Tibial artery (tissue), 4 donors: ENCODE measurements around the gene CLEC17A.
"Not testable (repeated sequence)": the region's sequence is repeated elsewhere in the genome, so short reads cannot be mapped to it uniquely, and the experiment has no call there.

ENCODE experiments used
- DNase-seq, 2 donors: peaks; one replicate each; pipeline ENCODE4 v3.0.0-alpha.2; 2019
- H3K27ac ChIP-seq, 2 donors: fragments of 200-600 bp; sonication (generic) in 1 of 2; 1 replicate in 1 of 2; 2 replicates in 1 of 2; pipeline ENCODE4 v1.5.1; 2018 to 2019; ENCODE audit warnings: mild to moderate bottlenecking in 1 of 2
- H3K27me3 ChIP-seq, 2 donors: fragments of 200-600 bp; sonication (generic) in 1 of 2; one replicate each; pipeline versions ENCODE4 v1.5.1 to v1.6.0; 2016 to 2019
- H3K36me3 ChIP-seq, 3 donors: fragments of 200-600 bp; sonication (generic) in 2 of 3; one replicate each; pipeline ENCODE4 v1.5.1; 2016 to 2019; ENCODE audit warnings: mild to moderate bottlenecking in 2 of 3
- H3K4me1 ChIP-seq, 4 donors: fragments of 200-600 bp; sonication (generic) in 2 of 4; 1 replicate in 3 of 4; 2 replicates in 1 of 4; pipeline ENCODE4 v1.5.1; 2016 to 2019
- H3K4me3 ChIP-seq, 2 donors: fragments of 200-600 bp; sonication (generic) in 1 of 2; 1 replicate in 1 of 2; 2 replicates in 1 of 2; pipeline ENCODE4 v1.5.1; 2018 to 2019; ENCODE audit warnings: mild to moderate bottlenecking in 2 of 2
- H3K9me3 ChIP-seq, 3 donors: fragments of 200-600 bp; sonication (generic) in 1 of 3; one replicate each; pipeline ENCODE4 v1.5.1; 2016 to 2019
- intact Hi-C: fragments of 100-400 bp; cut with DNase I; formaldehyde crosslinking; loops from one replicate; pipeline ENCODE4 v1.15.0; 2023; ENCODE audit warnings: low total_unique reads
- TF ChIP-seq, protein P1 (sequence below), 2 experiments: fragments of 200-600 bp in 1 of 2; fragments of 450-650 bp in 1 of 2; IDR thresholded peaks; one replicate each; pipeline ENCODE4 v1.5.1; 2017 to 2019; ENCODE audit warnings: antibody characterized with exemption in 2 of 2, mild to moderate bottlenecking in 1 of 2, moderate library complexity in 1 of 2

CLEC17A gene

DNA sequence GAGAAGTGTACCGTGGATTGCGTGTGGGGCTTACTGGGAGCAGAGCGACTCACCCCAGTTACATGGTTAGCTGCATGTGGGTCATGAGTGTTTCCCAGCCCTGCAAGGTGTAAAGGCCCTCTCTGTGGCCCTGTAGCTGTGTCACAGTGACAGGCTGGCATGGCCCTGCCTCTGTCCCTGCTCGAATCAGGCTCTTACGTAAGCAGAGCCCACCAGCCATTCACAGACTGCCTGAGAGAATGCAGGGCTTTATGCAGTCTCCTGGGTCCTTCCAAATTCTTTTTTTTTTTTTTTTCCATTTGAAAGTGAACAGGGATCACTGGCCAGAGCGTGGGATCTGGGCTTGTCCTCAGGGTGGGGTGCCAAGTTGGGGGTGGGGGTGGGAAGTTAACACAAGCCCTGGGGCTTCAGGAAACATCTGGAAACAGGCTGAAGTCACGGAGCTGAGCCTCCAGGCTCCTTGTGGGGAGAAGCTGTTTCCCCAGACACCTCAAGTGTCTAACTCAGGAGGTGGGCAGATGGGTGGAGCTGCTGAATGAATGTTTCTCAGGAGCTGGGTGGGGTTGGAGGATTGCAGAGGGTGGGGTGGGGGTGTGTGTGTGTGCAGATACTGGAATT lies 40.1 kb upstream of the CLEC17A start:
- TF ChIP-seq, protein P1, sequence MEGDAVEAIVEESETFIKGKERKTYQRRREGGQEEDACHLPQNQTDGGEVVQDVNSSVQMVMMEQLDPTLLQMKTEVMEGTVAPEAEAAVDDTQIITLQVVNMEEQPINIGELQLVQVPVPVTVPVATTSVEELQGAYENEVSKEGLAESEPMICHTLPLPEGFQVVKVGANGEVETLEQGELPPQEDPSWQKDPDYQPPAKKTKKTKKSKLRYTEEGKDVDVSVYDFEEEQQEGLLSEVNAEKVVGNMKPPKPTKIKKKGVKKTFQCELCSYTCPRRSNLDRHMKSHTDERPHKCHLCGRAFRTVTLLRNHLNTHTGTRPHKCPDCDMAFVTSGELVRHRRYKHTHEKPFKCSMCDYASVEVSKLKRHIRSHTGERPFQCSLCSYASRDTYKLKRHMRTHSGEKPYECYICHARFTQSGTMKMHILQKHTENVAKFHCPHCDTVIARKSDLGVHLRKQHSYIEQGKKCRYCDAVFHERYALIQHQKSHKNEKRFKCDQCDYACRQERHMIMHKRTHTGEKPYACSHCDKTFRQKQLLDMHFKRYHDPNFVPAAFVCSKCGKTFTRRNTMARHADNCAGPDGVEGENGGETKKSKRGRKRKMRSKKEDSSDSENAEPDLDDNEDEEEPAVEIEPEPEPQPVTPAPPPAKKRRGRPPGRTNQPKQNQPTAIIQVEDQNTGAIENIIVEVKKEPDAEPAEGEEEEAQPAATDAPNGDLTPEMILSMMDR (IDR thresholded peaks at IDR 0.05): no peak
- no peak for DNase-seq
- Histone ChIP-seq H3K27ac (no peak overlapping the region), H3K27me3 (no peaks in the 10 kb centered on the region), H3K4me1 (peaks cover 0 to 19% (median 5%) of the 10 kb centered on the region in 4 donors), H3K36me3 (peaks cover 0 to 4% (median 0%) of the 10 kb centered on the region in 3 donors), H3K9me3 (no peaks in the 10 kb centered on the region), H3K4me3 (no peak overlapping the region)
- intact Hi-C loops: no loop called here

DNA sequence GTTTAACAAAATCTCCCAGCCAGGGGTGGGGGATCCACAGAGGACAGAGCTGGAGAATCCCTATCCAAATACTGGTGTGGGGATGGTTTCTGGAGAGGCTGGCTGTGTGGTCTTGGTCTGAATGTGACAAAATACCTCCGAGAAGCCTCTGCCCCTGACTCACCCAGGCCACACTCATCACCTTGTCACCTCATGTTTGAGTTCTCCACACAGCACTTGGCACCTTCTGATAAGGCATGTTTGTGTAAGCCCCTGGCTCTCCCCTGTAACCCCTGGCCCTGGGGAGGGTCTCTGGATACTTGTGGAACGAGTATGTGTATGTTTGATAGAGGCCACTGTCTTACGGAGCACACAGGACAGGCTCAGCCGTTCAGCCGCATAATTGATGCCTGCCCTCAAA lies 38.8 kb upstream of the CLEC17A start:
- intact Hi-C loops: no loop called here

DNA sequence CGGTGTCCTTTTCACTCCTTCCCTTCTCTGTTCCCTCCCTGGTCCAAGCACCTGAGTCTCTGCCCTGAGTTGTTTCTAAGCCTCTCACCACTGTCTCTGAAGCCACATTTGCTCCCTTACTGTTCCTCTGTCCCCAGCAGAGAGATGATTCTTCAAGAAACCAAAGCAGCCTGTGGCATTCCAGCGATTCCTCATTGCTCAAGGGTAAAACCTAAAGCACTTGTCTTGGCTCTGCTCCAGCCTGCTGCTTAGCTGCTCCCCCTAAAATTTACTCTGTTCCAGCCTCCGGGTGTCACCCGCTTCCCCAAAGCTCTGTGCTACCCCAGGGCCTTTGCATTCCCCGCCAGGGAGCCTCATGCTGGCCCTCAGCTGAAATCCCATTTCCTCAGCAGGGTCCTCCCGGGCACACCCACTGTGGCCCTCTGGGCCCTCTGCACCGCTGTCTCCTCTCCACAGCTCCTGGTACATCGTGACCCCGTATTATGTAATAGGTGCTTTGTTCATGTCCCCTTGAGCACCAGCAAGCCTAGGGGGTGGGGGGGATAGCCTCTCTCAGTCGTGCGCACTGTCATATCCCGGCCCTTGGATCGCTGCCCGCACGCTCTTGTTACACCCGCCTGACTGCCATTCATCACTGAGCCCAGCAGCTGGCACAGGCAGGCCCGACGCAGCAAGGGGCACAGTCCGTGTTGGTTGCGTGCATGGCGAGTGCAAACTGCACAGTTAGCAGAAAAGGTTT lies 37.7 kb upstream of the CLEC17A start:
- intact Hi-C loops: no loop called here
- TF ChIP-seq, protein P1 (IDR thresholded peaks at IDR 0.05): no peak
- no peak overlapping the region for H3K27ac ChIP-seq
- peaks cover 4 to 17% (median 8%) of the 10 kb centered on the region in 3 donors for H3K36me3 ChIP-seq
- no peaks in the 10 kb centered on the region for H3K9me3 ChIP-seq
- no peak overlapping the region for H3K4me3 ChIP-seq
- no peaks in the 10 kb centered on the region for H3K27me3 ChIP-seq
- peaks cover 0 to 20% (median 5%) of the 10 kb centered on the region in 4 donors for H3K4me1 ChIP-seq
- DNase-seq: no peak

More for the DNA sequence above, 38.8 kb upstream of the CLEC17A start:
- Histone ChIP-seq H3K27me3 (no peaks in the 10 kb centered on the region), H3K4me1 (peaks cover 0 to 19% (median 5%) of the 10 kb centered on the region in 4 donors), H3K9me3 (no peaks in the 10 kb centered on the region), H3K36me3 (peaks cover 0 to 8% (median 0%) of the 10 kb centered on the region in 3 donors), H3K4me3 (no peak overlapping the region), H3K27ac (no peak overlapping the region)
- TF ChIP-seq, protein P1 (IDR thresholded peaks at IDR 0.05): no peak
- DNase-seq: no peak

GRCh38 chr19:14545716-14546082 lies 37.2 kb upstream of the CLEC17A start:
- intact Hi-C loops: no loop called here
- peaks cover 4 to 17% (median 8%) of the 10 kb centered on the region in 3 donors for H3K36me3 ChIP-seq
- no peaks in the 10 kb centered on the region for H3K9me3 ChIP-seq
- TF ChIP-seq, protein P1 (IDR thresholded peaks at IDR 0.05): no peak
- no peak for DNase-seq
- no peak overlapping the region for H3K4me3 ChIP-seq
- no peak overlapping the region for H3K27ac ChIP-seq
- H3K27me3 ChIP-seq: no peaks in the 10 kb centered on the region
- H3K4me1 ChIP-seq: peaks cover 0 to 25% (median 5%) of the 10 kb centered on the region in 4 donors

DNA sequence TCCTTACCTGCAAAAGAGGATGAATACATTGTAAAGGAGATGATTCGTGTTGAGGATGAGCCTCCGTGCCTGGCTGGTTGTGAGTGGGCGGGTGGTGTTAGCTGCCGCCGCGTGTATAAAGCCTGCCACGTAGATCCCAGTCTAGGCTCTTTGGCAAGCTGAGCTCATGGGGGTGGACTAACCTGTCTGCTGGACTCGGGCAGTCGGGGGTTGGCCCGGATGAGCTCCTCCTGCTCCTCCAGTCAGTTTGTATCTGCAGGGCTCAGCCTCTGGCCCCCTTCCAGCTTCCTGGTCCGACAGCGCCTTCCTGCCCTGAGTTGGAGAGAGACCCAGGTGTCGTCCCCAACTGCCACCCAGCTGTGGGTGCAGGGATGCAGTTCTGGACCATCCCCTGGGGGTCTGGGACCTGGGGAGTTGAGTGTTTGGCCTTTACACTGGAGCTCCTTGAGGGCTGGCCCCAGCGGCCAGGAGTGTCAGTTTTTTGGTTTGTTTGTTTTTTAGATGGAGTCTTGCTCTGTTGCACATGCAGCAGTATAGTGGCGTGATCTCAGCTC lies 32.6 kb upstream of the CLEC17A start:
- Histone ChIP-seq H3K4me3 (no peak overlapping the region), H3K9me3 (no peaks in the 10 kb centered on the region), H3K27me3 (no peaks in the 10 kb centered on the region), H3K27ac (no peak overlapping the region), H3K36me3 (peaks cover 4 to 15% (median 8%) of the 10 kb centered on the region in 3 donors), H3K4me1 (peaks cover 0 to 37% (median 1%) of the 10 kb centered on the region in 4 donors)
- TF ChIP-seq, protein P1 (IDR thresholded peaks at IDR 0.05): no peak
- intact Hi-C loops: no loop called here
- no peak for DNase-seq

DNA sequence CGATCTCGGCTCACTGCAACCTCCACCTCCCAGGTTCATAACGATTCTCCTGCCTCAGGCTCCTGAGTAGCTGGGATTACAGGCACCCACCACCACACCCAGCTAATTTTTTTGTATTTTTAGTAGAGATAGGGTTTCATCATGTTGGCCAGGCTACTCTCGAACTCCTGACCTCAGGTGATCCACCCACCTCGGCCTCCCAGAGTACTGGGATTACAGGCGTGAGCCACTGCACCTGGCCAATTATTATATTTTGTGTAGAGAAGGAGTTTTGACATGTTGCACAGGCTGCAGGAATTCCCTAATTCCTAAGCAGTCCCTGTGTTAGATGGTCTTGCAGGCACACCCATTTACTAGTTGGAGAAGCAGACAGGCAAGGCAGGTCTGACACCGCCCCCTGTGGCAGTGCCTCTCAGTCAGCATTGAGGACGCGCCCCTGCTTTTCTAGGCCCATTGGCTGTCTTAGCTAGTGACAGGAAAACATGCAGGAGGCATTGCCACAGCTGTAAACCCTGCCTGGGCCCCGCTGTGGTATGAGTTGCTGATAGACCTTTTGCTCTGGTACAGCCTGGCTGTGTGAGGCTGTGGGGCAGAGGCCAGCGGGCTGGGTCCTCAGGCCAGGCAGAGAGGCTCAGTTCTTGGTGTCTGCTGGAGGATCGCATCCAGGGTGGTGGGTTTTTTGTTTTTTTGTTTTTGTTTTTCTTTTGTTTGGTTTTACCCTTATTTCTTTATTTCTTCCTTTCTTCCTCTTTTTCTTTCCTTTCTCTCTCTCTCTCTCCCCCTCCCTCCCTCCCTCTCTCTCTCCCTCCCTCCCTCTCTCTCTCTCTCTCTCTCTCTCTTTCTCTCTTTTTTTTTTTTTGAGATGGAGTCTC lies 31.5 kb upstream of the CLEC17A start:
- DNase-seq, H3K27ac ChIP-seq, H3K9me3 ChIP-seq, H3K4me3 ChIP-seq, H3K27me3 ChIP-seq, intact Hi-C loops: not testable (repeated sequence)
- Histone ChIP-seq H3K4me1 (peaks cover 0 to 38% (median under 1%) of the 10 kb centered on the region in 4 donors), H3K36me3 (peaks cover 4 to 13% (median 8%) of the 10 kb centered on the region in 3 donors)

DNA sequence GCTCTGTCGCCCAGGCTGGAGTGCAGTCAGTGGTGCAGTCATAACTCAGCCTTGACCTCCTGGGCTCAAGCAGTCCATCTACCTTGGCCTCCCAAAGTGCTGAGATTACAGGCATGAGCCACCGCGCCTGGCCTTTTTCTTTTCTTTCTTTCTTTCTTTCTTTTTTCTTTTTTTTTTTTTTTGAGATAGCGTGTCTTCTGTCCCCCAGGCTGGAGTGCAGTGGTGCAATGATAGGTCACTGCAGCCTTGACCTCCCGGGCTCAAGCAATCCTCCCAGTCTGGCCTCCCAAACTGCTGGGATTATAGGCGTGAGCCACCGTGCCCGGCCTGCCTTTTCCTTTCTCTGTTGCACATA lies 30.9 kb upstream of the CLEC17A start:
- H3K9me3 ChIP-seq, H3K27me3 ChIP-seq, intact Hi-C loops, H3K4me3 ChIP-seq, DNase-seq, H3K27ac ChIP-seq: not testable (repeated sequence)
- H3K36me3 ChIP-seq: peaks cover 4 to 13% (median 8%) of the 10 kb centered on the region in 3 donors
- peaks cover 0 to 44% (median 3%) of the 10 kb centered on the region in 4 donors for H3K4me1 ChIP-seq
